H9 (cell line): ENCODE results near the gene TYW1. TPM values are rescaled to one million over a fixed set of nuclear protein-coding genes. Genes with fewer than 3 reads are reported as not detected.
"Not testable (repeated sequence)": the region's sequence is repeated elsewhere in the genome, so short reads cannot be mapped to it uniquely, and the experiment has no call there.

Source experiments
- DNase-seq: peaks from one replicate; pipeline ENCODE4 v3.0.0-alpha.2; 2017
- H2AFZ ChIP-seq: one replicate; pipeline ENCODE4 v1.6.1; 2013; ENCODE audit warnings: mild to moderate bottlenecking, low read length, control low read depth, moderate library complexity
- H2AK5ac ChIP-seq: 2 replicates; pipeline ENCODE4 v1.6.1; 2013; ENCODE audit warnings: low read length, control low read depth, mixed read lengths; ENCODE audit not compliant: insufficient read length
- H2BK120ac ChIP-seq: one replicate; pipeline ENCODE4 v1.6.1; 2013; ENCODE audit warnings: low read depth, mild to moderate bottlenecking, low read length, control low read depth, inconsistent platforms; ENCODE audit not compliant: poor library complexity, severe bottlenecking
- H2BK12ac ChIP-seq: 2 replicates; pipeline ENCODE4 v1.6.1; 2013; ENCODE audit warnings: low read length, control low read depth, mixed read lengths, low read depth; ENCODE audit not compliant: insufficient read length
- H2BK15ac ChIP-seq: 2 replicates; pipeline ENCODE4 v1.6.1; 2013; ENCODE audit warnings: low read depth, low read length, control low read depth
- H2BK20ac ChIP-seq: one replicate; pipeline ENCODE4 v1.6.1; 2013; ENCODE audit warnings: low read depth, mild to moderate bottlenecking, low read length, control low read depth, inconsistent platforms; ENCODE audit not compliant: poor library complexity, severe bottlenecking
- H2BK5ac ChIP-seq: 2 replicates; pipeline ENCODE4 v1.6.1; 2013; ENCODE audit warnings: low read length, control low read depth, mixed read lengths; ENCODE audit not compliant: insufficient read length
- H3K14ac ChIP-seq: 2 replicates; pipeline ENCODE4 v1.6.1; 2013; ENCODE audit warnings: low read length, control low read depth; ENCODE audit not compliant: insufficient read depth
- H3K18ac ChIP-seq: 2 replicates; pipeline ENCODE4 v1.6.1; 2013; ENCODE audit warnings: low read depth, mild to moderate bottlenecking, mixed read lengths, low read length, control low read depth; ENCODE audit not compliant: insufficient read length
- H3K23ac ChIP-seq: 2 replicates; pipeline ENCODE4 v1.6.1; 2013; ENCODE audit warnings: low read length, control low read depth, mixed read lengths, low read depth; ENCODE audit not compliant: insufficient read length
- H3K23me2 ChIP-seq: 2 replicates; pipeline ENCODE4 v1.6.1; 2013; ENCODE audit warnings: low read depth, mild to moderate bottlenecking, mixed read lengths, low read length, control low read depth; ENCODE audit not compliant: insufficient read length, poor library complexity, severe bottlenecking
- H3K27ac ChIP-seq: 2 replicates; pipeline ENCODE4 v1.5.1; 2013; ENCODE audit warnings: low read length, control low read depth, mixed read lengths, low read depth; ENCODE audit not compliant: insufficient read length
- H3K27me3 ChIP-seq: 2 replicates; pipeline ENCODE4 v1.6.1; 2013; ENCODE audit warnings: low read length, control low read depth, inconsistent platforms; ENCODE audit not compliant: insufficient read depth
- H3K4ac ChIP-seq: 2 replicates; pipeline ENCODE4 v1.6.1; 2013; ENCODE audit warnings: low read depth, mild to moderate bottlenecking, control low read depth, inconsistent platforms, low read length, moderate library complexity
- H3K4me1 ChIP-seq: 2 replicates; pipeline ENCODE4 v1.6.1; 2013; ENCODE audit warnings: low read length, control low read depth, inconsistent platforms; ENCODE audit not compliant: insufficient read depth
- H3K4me2 ChIP-seq: 2 replicates; pipeline ENCODE4 v1.6.1; 2013; ENCODE audit warnings: low read length, control low read depth, mixed read lengths; ENCODE audit not compliant: insufficient read length, insufficient read depth
- H3K56ac ChIP-seq: 2 replicates; pipeline ENCODE4 v1.6.1; 2013; ENCODE audit warnings: low read depth, mild to moderate bottlenecking, mixed read lengths, low read length, control low read depth; ENCODE audit not compliant: insufficient read length
- H3K79me1 ChIP-seq: 2 replicates; pipeline ENCODE4 v1.6.1; 2013; ENCODE audit warnings: low read depth, mild to moderate bottlenecking, moderate library complexity, low read length, control low read depth, inconsistent platforms; ENCODE audit not compliant: insufficient read depth, poor library complexity, severe bottlenecking
- H3K79me2 ChIP-seq: 2 replicates; pipeline ENCODE4 v1.6.1; 2013; ENCODE audit warnings: low read length, control low read depth, inconsistent platforms; ENCODE audit not compliant: insufficient read depth
- H3K9ac ChIP-seq: 2 replicates; pipeline ENCODE4 v1.6.1; 2013; ENCODE audit warnings: low read length, control low read depth, mixed read lengths; ENCODE audit not compliant: insufficient read length; ENCODE audit errors: extremely low read depth
- H3K9me3 ChIP-seq: one replicate; pipeline ENCODE4 v1.6.1; 2013; ENCODE audit warnings: low read depth, low read length, inconsistent platforms; ENCODE audit not compliant: control insufficient read depth
- H3T11ph ChIP-seq: one replicate; pipeline ENCODE4 v1.6.1; 2013; ENCODE audit warnings: mild to moderate bottlenecking, low read length, control low read depth, inconsistent platforms
- H4K20me1 ChIP-seq: one replicate; pipeline ENCODE4 v1.6.1; 2013; ENCODE audit not compliant: control insufficient read depth, insufficient read length, insufficient read depth
- H4K5ac ChIP-seq: 2 replicates; pipeline ENCODE4 v1.6.1; 2013; ENCODE audit warnings: low read depth, mild to moderate bottlenecking, mixed read lengths, low read length, control low read depth; ENCODE audit not compliant: insufficient read length
- H4K8ac ChIP-seq: replicated peaks from 2 replicates; pipeline ENCODE4 v1.6.1; 2013; ENCODE audit warnings: low read length, control low read depth, mixed read lengths, low read depth; ENCODE audit not compliant: insufficient read length
- H4K91ac ChIP-seq: 2 replicates; pipeline ENCODE4 v1.6.1; 2013; ENCODE audit warnings: low read depth, mild to moderate bottlenecking, moderate library complexity, mixed read lengths, low read length, control low read depth; ENCODE audit not compliant: insufficient read length
- H3K27ac Mint-ChIP-seq, 3 experiments: 2 replicates in 2 of 3; 3 replicates in 1 of 3; pipeline ENCODE4 v1.8.0; 2020 to 2021; ENCODE audit warnings: mixed read lengths in 3 of 3, mild to moderate bottlenecking in 1 of 3, moderate library complexity in 1 of 3
- H3K27me3 Mint-ChIP-seq: 2 replicates; pipeline ENCODE4 v1.8.0; 2021; ENCODE audit warnings: low read depth, mild to moderate bottlenecking, moderate library complexity, mixed read lengths
- H3K36me3 Mint-ChIP-seq, 3 experiments: 2 replicates in 2 of 3; 3 replicates in 1 of 3; pipeline ENCODE4 v1.8.0; 2020 to 2021; ENCODE audit warnings: low read depth in 3 of 3, mixed read lengths in 3 of 3; ENCODE audit not compliant: insufficient read depth in 1 of 3
- H3K4me1 Mint-ChIP-seq, 2 experiments: 2 replicates each; pipeline ENCODE4 v1.8.0; 2020; ENCODE audit warnings: mixed read lengths in 2 of 2
- H3K4me3 Mint-ChIP-seq, 2 experiments: 2 replicates in 1 of 2; 3 replicates in 1 of 2; pipeline ENCODE4 v1.8.0; 2020 to 2021; ENCODE audit warnings: mild to moderate bottlenecking in 2 of 2, mixed read lengths in 2 of 2, moderate library complexity in 1 of 2
- H3K9me3 Mint-ChIP-seq, 2 experiments: 2 replicates in 1 of 2; 3 replicates in 1 of 2; pipeline ENCODE4 v1.8.0; 2020; ENCODE audit warnings: mild to moderate bottlenecking in 2 of 2, mixed read lengths in 2 of 2, moderate library complexity in 1 of 2
- WGBS: extraction: QIAGEN DNeasy Blood & Tissue Kit; methylation state at CpG from one replicate; pipeline ENCODE4 v1.1.7; 2013; ENCODE audit warnings: missing lambda C conversion rate, low lambda C conversion rate, mixed read lengths; ENCODE audit not compliant: insufficient read length; ENCODE audit errors: extremely low coverage; 5-methylcytosine and 5-hydroxymethylcytosine counted together
- total RNA-seq: library from RNA; stranded (reverse); gene quantifications from 2 replicates; pipeline ENCODE4 v1.2.1, GENCODE V29; 2021

Gene TYW1
- total RNA-seq, 1 experiment from 2014 or later = 22.3 TPM

DNA sequence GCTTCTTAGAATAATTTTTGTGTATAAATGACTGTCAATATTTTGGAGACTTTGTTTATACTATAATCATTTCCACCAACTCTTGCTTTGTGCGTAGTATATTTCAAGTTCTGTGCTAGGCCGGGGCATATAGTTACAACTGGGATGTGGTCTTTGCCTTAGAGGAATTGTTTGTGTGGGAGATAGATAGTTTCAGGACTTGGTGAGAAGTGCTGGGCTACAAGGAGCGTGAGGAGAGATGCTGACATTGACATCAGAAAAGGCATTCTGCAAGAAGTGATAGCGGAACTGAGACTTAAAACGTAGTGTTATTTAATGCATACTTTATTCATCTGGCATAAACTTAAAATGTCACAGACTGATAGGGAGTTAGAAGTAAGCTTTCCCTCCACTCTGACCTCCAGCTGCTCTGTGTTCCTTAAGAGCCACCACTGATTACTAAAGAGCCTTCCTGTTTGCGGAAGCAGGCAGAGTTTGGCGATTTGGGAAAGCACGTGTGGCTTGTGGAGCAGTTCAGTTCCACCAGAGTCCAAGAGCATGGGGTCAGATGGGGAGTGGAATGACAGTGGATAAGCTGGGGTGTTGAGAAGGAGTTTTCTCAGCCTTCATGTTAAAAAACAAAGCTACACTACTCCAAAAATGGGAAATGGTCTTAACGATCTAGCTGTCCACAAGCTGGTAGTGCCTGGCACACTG lies 146.6 kb downstream of the TYW1 start:
- not testable (repeated sequence) for H3K4me1 ChIP-seq, H2BK15ac ChIP-seq, H3K9me3 Mint-ChIP-seq, H4K8ac ChIP-seq, H4K5ac ChIP-seq, H3K23me2 ChIP-seq, H2BK120ac ChIP-seq, H3K4me2 ChIP-seq, H3K36me3 Mint-ChIP-seq, H2BK12ac ChIP-seq, H3K9ac ChIP-seq, H3T11ph ChIP-seq, DNase-seq, H3K4me1 Mint-ChIP-seq, H3K14ac ChIP-seq, H2BK20ac ChIP-seq, H3K4me3 Mint-ChIP-seq, H2AK5ac ChIP-seq, H4K91ac ChIP-seq, H3K4ac ChIP-seq, H3K23ac ChIP-seq, H2AFZ ChIP-seq, H3K56ac ChIP-seq, H3K27me3 ChIP-seq, H3K27ac ChIP-seq, H3K27me3 Mint-ChIP-seq, H2BK5ac ChIP-seq, H3K79me2 ChIP-seq, H3K79me1 ChIP-seq, H4K20me1 ChIP-seq, H3K18ac ChIP-seq, H3K9me3 ChIP-seq
- H3K27ac Mint-ChIP-seq = peak overlapping the region in 1 of 3 experiments; percentile 43; a peak in 2 of 7 replicates
- no CpG with 5 or more reads among the region's 9 CpGs for WGBS

DNA sequence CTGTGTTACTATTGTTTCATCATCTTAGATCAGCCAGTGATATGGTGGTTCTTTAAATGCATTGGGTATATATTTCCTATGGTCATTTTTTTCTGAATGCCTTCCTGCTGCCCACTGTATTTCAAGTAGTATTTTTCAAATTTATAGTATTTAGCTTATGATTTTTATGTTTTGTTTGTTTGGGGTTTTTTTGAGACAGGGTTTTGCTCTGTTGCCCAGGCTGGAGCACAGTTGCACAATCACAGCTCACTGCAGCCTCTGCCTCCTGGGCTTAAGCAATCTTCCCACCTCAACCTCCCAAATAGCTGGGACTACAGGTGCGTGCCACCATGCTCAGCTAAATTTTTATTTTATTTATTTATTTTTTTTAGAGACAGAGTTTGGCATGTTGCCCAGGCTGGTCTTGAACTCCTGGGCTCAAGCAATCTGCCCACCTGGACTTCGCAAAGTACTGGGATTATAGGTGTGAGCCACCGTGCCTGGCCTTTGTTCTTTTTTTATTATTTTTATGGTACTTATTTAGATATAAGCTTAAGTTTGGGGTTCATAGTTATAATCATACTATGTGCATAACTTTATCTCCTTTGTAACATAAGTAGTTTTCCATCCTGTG lies 149.1 kb downstream of the TYW1 start:
- H2BK5ac ChIP-seq, H3K27ac Mint-ChIP-seq, H3K79me1 ChIP-seq, H3K56ac ChIP-seq, H2AFZ ChIP-seq, H3K4me1 Mint-ChIP-seq, H2BK20ac ChIP-seq, H3K36me3 Mint-ChIP-seq, H4K20me1 ChIP-seq, H4K8ac ChIP-seq, H2BK15ac ChIP-seq, H3K79me2 ChIP-seq, H3K9ac ChIP-seq, H3K4me3 Mint-ChIP-seq, H3K9me3 ChIP-seq, H4K91ac ChIP-seq, H4K5ac ChIP-seq, DNase-seq, H3K9me3 Mint-ChIP-seq, H3T11ph ChIP-seq, H3K18ac ChIP-seq, H3K23ac ChIP-seq, H3K4me2 ChIP-seq, H3K27ac ChIP-seq, H2BK120ac ChIP-seq, H2BK12ac ChIP-seq, H3K27me3 ChIP-seq, H3K4me1 ChIP-seq, H3K14ac ChIP-seq, H3K23me2 ChIP-seq, H3K27me3 Mint-ChIP-seq, H3K4ac ChIP-seq, H2AK5ac ChIP-seq: not testable (repeated sequence)
- WGBS = no CpG with 5 or more reads among the region's 3 CpGs
